Amniotic stem cell (primary cell): ENCODE measurements around the gene TMEM229B.
"Not testable (repeated sequence)": the region's sequence is repeated elsewhere in the genome, so short reads cannot be mapped to it uniquely, and the experiment has no call there.

Source experiments
- DNase-seq: peaks from one replicate; lab custom pipeline; 2025; lab: John Stamatoyannopoulos, UW

TMEM229B gene

GRCh38 chr14:67456732-67457131, 31.8 kb downstream of the TMEM229B start:
- no peak for DNase-seq

GRCh38 chr14:67453575-67454300, 34.8 kb downstream of the TMEM229B start:
- no peak for DNase-seq

- not testable (repeated sequence) for DNase-seq
These were observed 36.9 kb downstream of the TMEM229B start for GRCh38 chr14:67451667-67452066.

GRCh38 chr14:67449096-67449495, 39.4 kb downstream of the TMEM229B start:
- DNase-seq, result no peak

- DNase-seq, result no peak
These were observed 41.5 kb downstream of the TMEM229B start for GRCh38 chr14:67447033-67447381.

GRCh38 chr14:67446371-67447032, 42.0 kb downstream of the TMEM229B start:
- no peak for DNase-seq

- DNase-seq, result no peak
These were observed 44.1 kb downstream of the TMEM229B start for GRCh38 chr14:67444395-67444794.

GRCh38 chr14:67442139-67442906, 46.2 kb downstream of the TMEM229B start:
- no peak for DNase-seq

GRCh38 chr14:67441672-67442071, 46.8 kb downstream of the TMEM229B start:
- no peak for DNase-seq

GRCh38 chr14:67441256-67441655, 47.3 kb downstream of the TMEM229B start:
- DNase-seq, result no peak

GRCh38 chr14:67440513-67440912, 48.0 kb downstream of the TMEM229B start:
- DNase-seq, result no peak

- DNase-seq, result no peak
These were observed 49.6 kb downstream of the TMEM229B start for GRCh38 chr14:67438969-67439368.

GRCh38 chr14:67436006-67436866, 52.3 kb downstream of the TMEM229B start:
- DNase-seq, result no peak

GRCh38 chr14:67435603-67436002, 52.9 kb downstream of the TMEM229B start:
- DNase-seq, result no peak

GRCh38 chr14:67432050-67432564, 56.4 kb downstream of the TMEM229B start:
- no peak for DNase-seq

GRCh38 chr14:67429510-67430205, 58.9 kb downstream of the TMEM229B start:
- DNase-seq, result no peak

GRCh38 chr14:67428501-67429031, 60.0 kb downstream of the TMEM229B start:
- no peak for DNase-seq

- DNase-seq, result peak; percentile 33
These were observed 61.4 kb downstream of the TMEM229B start for GRCh38 chr14:67426983-67427606.

- no peak for DNase-seq
These were observed 62.4 kb downstream of the TMEM229B start for GRCh38 chr14:67426161-67426560.

- no peak for DNase-seq
These were observed 62.9 kb downstream of the TMEM229B start for GRCh38 chr14:67425608-67426007.
